ENCODE data around the gene FGF14. TPM values are rescaled to one million over a fixed set of nuclear protein-coding genes. Genes with fewer than 3 reads are reported as not detected.
A peak's percentile ranks its signal among the peaks of the same experiment; 100 is the strongest.
"Not testable (repeated sequence)": the region's sequence is repeated elsewhere in the genome, so short reads cannot be mapped to it uniquely, and the experiment has no call there.

Gene FGF14
- total RNA-seq, 1 donor from 2014 or later = 2.9 TPM

GRCh38 chr13:102018716-102019115, 383.1 kb downstream of the FGF14 start:
- Histone ChIP-seq H3K4me3 (no peak overlapping the region), H3K4me1 (peaks cover under 1% of the 10 kb centered on the region), H3K9me3 (replicated peaks) (peaks cover 28% of the 10 kb centered on the region), H3K36me3 (no peaks in the 10 kb centered on the region), H3K27me3 (ENCODE audit: low read depth) (no peaks in the 10 kb centered on the region), H3K27ac (replicated peaks) (no peak overlapping the region)
- no peak for DNase-seq
- intact Hi-C loops (cut with micrococcal nuclease) = no loop called here
- TF ChIP-seq CTCF (IDR thresholded peaks at IDR 0.05; ENCODE audit: borderline replicate concordance) = no peak

GRCh38 chr13:102017248-102017647, 384.6 kb downstream of the FGF14 start:
- peaks cover 28% of the 10 kb centered on the region for H3K9me3 ChIP-seq (replicated peaks)
- no peak for TF ChIP-seq CTCF (IDR thresholded peaks at IDR 0.05; ENCODE audit: borderline replicate concordance)
- H3K36me3 ChIP-seq = no peaks in the 10 kb centered on the region
- DNase-seq = no peak
- no peaks in the 10 kb centered on the region for H3K27me3 ChIP-seq (ENCODE audit: low read depth)
- no peak overlapping the region for H3K27ac ChIP-seq (replicated peaks)
- H3K4me3 ChIP-seq = no peak overlapping the region
- H3K4me1 ChIP-seq = peaks cover 13% of the 10 kb centered on the region
- intact Hi-C loops (cut with micrococcal nuclease) = no loop called here

DNA sequence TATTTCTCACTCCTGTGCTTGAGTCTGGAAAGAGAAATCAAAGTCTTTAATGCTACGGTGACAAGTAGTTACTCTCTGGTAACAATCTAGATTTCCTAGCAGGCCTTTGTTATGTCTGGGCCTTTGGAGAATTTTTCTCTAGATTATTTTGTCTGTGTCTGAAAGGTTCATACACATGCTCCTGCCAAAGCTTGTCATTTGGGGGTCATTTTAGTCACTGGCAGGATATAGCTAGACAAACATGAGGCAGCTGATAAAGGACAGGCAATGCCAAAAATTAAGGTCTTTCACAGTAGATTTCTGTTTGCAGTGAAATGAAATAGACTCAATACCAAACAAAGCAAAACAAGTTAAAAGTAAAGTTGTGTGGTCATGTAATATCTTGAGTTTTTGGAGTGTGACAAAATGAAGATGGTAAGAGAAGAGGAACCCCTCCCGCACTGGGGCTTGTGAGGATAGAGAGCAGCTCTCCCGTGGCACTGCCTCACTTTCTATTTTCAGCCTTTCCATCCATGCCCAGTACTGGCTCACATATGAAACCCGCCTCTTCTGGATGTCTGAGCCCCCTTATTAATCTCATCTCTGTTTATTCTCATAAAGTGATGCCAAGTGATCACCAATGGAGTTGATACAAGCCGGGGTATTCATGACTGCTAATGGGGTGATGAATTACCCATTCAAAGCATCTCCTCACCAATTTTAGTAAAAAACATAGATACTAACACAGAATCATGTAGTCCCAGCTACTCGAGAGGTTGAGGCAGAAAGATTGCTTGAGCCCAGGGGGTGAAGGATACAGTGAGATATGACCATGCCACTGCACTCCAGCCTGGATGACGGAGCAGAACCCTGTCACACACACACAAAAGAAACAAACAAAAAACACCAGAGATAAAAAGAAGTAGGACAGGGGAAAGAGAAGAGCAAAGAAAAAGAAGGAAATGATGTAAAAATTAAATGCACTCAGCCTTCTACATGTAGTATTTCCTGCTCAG, 389.3 kb downstream of the FGF14 start:
- Histone ChIP-seq H3K4me1 (peaks cover 35% of the 10 kb centered on the region), H3K36me3 (no peaks in the 10 kb centered on the region), H3K27ac (replicated peaks) (peak overlapping the region; percentile 85), H3K27me3 (ENCODE audit: low read depth) (no peaks in the 10 kb centered on the region), H3K4me3 (peak overlapping the region; percentile 34), H3K9me3 (replicated peaks) (peaks cover 14% of the 10 kb centered on the region)
- no peak for TF ChIP-seq CTCF (IDR thresholded peaks at IDR 0.05; ENCODE audit: borderline replicate concordance)
- DNase-seq = peak; percentile 35
- intact Hi-C loops (cut with micrococcal nuclease) = no loop called here

DNA sequence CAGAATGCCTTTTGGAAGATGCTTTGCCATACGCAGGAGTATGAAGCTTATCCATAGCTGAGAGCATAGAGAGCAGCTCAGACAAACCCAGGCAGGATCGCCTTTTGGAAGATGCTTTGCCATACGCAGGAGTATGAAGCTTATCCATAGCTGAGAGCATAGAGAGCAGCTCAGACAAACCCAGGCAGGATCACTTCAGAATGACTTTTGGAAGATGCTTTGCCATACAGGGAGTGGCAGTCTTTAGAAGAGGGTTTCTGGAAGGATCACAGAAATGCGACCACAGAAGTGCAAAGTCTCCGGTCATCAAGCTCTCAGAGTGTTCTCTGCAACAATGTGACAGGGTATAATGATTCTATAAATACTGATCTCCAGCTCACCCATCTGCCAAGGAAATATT, 390.4 kb downstream of the FGF14 start:
- peaks cover 35% of the 10 kb centered on the region for H3K4me1 ChIP-seq
- H3K9me3 ChIP-seq (replicated peaks); H3K27me3 ChIP-seq (ENCODE audit: low read depth); H3K36me3 ChIP-seq; DNase-seq; intact Hi-C loops (cut with micrococcal nuclease): not testable (repeated sequence)
- peak overlapping the region; percentile 34 for H3K4me3 ChIP-seq
- H3K27ac ChIP-seq (replicated peaks) = peak overlapping the region; percentile 85

DNA sequence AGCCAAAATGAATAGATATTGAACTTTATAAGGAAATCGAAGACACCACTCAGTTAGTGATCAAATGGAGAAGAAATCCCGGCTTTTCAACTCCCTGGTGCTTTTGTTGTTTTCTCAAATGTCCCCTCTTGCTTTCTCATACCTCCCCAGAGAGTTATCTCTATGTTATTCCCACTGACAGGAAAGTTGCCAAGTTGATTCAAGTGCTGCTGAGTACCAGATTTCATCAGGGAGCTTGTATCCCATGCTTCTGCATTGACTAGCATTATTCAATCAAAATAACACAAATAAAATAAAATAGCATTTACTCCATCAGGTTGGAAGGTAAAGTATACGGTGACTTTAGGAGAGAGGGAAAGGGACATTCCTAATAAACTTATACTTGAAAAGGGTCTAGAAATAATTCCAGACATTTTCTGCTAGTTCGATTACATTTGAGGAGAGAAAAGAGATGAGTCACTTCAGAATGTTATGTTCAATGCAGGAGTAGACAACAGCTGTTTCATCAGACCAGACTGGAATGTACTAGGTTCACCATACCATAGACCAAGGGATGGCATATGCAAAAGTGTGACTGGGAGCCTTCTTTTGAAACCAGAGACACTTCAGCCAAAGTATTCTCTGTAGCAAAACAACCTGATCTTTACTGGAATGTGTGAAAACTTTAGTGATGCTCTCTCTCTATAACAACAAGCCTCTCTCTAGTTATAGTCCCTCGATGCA, 397.8 kb downstream of the FGF14 start:
- H3K9me3 ChIP-seq (replicated peaks) = no peaks in the 10 kb centered on the region
- no peaks in the 10 kb centered on the region for H3K27me3 ChIP-seq (ENCODE audit: low read depth)
- no peak overlapping the region for H3K4me3 ChIP-seq
- H3K36me3 ChIP-seq = no peaks in the 10 kb centered on the region
- no peak for DNase-seq
- no peak for TF ChIP-seq CTCF (IDR thresholded peaks at IDR 0.05; ENCODE audit: borderline replicate concordance)
- peaks cover 42% of the 10 kb centered on the region for H3K4me1 ChIP-seq
- peak overlapping the region; percentile 51 for H3K27ac ChIP-seq (replicated peaks)
- intact Hi-C loops (cut with micrococcal nuclease) = no loop called here
